Activated CD4-positive, alpha-beta T cell treated with anti-CD3 and anti-CD28 coated beads, Interleukin-2, amount 50 U/mL, for 24 hours (primary cell): ENCODE results near the gene P4HTM.
"Not testable (repeated sequence)": the region's sequence is repeated elsewhere in the genome, so short reads cannot be mapped to it uniquely, and the experiment has no call there.

Experiments used
- DNase-seq, 2 donors: peaks; one replicate each; pipeline ENCODE4 v3.0.0-alpha.2; 2020; ENCODE audit warnings: low read depth in 1 of 2, low spot score in 1 of 2

The P4HTM gene

DNA sequence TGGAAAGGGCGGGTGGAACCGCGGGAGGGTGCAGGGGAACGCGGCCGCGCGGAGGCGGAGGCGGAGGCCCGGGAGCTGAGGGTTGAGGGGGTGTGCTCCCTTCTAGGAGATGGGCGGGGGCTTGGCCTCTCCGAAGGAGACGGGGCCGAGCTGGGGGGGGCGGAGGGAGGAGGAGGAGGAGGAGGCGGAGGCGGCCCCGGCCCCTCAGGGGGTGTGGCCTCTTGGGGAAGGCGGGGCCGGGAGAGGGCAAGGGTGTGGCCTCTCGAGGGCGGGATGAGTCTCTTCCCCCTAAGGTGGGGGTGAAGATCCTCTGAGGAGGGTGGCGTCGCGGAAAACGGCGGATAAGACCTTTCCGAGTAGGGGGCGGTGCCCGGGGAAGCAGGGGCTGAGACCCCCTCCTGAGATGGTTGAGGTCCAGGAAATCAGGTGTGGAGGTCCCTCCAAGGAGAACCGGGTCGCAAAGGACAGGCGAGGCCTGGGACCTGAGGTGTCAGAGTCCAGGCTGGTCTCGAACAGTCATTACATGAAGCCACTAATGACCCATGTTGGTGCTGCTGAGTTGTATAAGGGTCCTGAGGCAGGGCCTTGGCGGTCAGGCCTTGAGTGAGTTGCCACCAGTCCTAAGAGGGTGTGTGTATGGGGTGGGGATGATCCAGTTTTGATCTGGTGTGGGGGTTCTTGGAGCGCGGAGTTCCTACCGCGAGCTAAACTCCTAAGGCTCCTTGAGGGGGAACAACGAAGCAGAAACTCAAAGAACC, 17.9 kb downstream of the P4HTM start:
- peak; percentile 69 to 82 for DNase-seq

DNA sequence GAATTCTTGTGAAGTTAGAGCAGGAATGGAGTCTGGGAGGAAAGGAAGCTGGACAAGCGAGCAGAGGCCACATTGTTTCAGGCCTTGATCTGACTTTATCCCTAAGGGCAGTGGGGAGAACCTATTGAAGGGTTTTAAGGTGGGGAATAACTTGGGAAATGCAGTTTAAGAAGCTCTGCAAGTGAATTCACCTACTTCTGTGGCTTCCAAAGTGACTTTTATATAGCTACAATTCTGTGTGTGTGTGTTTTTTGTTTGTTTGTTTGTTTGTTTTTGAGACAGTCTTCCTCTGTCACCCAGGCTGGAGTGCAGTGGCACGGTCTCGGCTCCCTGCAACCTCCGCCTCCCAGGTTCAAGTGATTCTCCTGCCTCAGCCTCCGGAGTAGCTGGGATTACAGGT, 18.6 kb downstream of the P4HTM start:
- not testable (repeated sequence) for DNase-seq

DNA sequence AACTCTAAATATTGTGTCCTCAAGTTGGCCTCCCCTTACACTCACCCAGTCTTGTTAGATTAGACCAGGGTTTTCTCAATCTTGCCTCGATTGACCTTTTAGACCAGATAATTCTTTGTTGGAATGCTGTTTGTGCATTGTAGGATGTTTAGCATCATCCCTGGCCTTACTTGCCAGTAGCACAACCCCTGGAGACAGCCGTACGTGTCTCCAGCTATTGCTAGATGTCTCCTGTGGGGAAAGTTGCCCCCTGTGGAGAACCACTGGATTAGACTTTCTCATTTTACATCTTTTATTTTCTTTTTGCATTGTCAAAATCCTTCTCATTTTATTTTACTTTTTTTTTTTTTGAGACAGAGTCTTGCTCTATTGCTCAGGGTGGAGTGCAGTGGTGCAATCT, 19.4 kb downstream of the P4HTM start:
- no peak for DNase-seq

- DNase-seq, result no peak
Observed at GRCh38 chr3:49012441-49013017, 22.5 kb downstream of the P4HTM start.

GRCh38 chr3:49013113-49013737, 23.2 kb downstream of the P4HTM start:
- DNase-seq, result no peak

DNA sequence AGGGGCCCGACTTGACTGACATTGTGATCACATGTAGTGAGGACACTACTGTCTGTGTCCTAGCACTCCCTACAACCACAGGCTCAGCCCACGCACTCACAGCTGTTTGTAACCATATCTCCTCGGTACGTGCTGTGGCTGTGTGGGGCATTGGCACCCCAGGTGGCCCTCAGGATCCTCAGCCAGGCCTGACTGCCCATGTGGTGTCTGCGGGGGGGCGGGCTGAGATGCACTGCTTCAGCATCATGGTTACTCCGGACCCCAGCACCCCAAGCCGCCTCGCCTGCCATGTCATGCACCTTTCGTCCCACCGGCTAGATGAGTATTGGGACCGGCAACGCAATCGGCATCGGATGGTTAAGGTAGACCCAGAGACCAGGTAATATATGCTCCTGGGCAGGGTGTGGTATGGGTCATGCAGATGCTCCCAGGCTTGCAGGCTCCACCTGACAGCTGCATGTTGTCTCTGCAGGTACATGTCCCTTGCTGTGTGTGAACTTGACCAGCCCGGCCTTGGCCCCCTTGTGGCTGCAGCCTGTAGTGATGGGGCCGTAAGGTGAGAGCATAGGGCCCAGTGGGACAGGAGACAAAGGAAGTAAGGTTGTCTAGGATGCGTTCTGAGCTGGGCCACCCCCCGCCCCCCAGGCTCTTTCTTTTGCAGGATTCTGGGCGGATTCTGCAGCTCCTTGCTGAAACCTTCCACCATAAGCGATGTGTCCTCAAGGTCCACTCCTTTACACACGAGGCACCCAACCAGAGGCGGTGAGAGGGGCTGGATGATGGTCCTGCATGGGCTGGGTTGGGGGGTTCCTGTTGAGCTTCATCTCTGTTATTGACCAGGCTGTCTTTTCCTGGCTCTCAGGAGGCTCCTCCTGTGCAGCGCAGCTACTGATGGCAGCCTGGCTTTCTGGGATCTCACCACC, 24.0 kb downstream of the P4HTM start:
- DNase-seq, result no peak

DNA sequence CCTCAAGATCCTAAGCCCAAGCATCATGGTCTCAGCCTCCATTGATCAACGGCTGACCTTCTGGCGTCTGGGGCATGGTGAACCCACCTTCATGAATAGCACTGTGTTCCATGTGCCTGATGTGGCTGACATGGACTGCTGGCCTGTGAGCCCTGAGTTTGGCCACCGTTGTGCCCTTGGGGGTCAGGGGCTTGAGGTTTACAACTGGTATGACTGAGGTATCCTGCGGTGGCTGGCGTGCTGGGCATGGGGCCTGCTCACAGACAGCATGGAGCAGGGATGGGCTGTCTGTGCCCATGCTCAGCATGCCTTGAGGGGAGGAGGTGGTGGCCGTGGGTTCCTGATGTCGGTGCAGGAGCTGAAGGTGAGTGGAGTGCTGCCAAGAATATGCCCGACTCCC, 25.0 kb downstream of the P4HTM start:
- no peak for DNase-seq

DNA sequence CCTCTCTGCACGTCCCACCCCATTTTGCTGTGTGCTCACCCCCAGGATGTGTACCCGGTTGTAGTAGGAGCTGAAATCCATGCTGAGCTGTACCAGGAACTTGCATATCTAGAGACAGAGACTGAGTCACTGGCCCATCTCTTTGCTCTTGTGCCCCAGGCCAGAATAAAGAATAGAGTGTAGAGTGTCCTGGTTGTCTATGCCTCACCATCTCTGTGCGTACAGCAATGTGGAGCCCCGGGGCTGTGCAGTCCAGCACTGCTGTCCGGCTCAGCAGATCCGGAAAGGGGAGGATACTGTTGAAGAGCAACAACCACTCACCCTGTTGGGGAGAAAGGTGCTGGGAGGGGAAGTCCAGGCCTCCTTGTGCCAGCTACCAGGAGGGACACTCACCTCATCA, 25.7 kb downstream of the P4HTM start:
- no peak for DNase-seq

DNA sequence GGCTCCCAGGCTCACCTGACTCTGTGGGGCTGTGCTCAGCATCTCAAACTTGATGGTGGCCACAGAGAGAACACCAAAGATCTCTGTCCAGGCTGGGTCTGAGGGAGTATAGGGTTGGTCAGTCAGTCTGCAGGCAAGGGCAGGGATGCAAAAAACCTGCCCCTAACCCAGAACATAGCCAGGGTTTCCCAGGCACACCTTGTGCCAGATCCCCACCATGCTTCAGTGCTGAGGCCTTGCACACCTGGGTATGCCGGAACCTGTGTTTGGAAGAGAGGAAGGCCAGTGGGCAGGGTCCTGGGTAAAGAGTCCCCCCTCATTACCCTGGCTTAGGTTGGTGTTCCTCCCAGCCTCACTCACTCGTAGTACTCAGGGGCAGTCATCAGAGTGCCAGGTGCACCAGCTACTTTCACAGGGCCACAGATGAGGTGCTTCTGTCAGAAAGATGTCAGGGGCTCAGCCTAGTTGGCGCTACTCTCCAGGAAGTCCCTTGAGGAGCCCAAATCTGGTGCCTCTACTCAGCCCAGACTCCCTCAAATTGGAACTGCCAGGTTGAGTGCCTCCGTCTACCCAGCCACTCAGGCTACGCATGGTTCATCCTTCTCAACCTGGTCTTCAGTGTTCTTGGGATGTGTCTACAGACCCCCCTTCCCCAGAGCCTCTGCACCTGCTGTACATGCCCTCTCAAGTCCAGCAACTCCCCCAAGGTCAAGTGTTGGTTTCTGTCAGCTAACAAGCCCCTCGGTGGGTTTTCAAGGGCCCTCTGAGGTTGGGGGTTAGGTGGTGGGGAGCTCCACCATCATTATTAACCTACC, 26.6 kb downstream of the P4HTM start:
- DNase-seq, result no peak

GRCh38 chr3:49017229-49017970, 27.4 kb downstream of the P4HTM start:
- DNase-seq, result no peak

- peak; percentile 41 to 57 for DNase-seq
Observed at GRCh38 chr3:49017971-49018706, 28.1 kb downstream of the P4HTM start, which contains the start of gene DALRD3. Gene DALRD3, minus strand, starts transcription at chr3:49018580. Its CDS starts 16 bp downstream, at chr3:49018564.

DNA sequence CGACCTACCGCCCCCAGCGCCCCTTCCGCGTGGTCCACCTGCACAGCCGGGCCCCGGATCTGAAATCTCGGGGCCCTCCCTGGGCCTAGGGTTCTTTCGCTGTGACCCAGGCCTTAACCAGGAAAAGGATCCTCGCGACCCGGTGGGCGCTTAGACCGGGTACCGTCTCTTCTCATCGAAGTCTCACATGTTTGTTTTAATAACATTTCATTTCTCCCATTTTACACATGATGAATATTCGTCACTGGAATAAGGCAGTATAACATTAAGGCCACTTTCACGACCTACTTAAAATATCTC, 28.6 kb downstream of the P4HTM start:
- DNase-seq, result no peak

DNA sequence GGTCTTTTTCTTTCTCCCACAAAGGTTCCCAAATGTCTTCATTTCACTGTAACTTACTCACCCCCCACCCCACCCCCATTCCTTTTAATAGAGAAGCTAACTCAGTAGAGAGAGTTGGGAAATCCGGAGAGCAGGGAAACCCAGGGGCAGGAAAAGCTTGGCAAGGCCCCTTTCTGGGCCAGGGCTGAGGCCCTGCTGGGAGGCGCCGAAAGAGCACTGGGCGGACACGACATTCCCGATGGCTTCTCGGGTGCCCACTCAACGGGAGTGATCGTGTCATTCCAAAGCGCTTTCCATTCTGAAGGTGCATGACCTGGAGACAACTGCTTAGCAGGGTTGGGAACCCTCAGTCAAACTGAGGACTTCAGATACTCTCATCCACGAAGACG, 29.9 kb downstream of the P4HTM start:
- DNase-seq, result no peak

DNA sequence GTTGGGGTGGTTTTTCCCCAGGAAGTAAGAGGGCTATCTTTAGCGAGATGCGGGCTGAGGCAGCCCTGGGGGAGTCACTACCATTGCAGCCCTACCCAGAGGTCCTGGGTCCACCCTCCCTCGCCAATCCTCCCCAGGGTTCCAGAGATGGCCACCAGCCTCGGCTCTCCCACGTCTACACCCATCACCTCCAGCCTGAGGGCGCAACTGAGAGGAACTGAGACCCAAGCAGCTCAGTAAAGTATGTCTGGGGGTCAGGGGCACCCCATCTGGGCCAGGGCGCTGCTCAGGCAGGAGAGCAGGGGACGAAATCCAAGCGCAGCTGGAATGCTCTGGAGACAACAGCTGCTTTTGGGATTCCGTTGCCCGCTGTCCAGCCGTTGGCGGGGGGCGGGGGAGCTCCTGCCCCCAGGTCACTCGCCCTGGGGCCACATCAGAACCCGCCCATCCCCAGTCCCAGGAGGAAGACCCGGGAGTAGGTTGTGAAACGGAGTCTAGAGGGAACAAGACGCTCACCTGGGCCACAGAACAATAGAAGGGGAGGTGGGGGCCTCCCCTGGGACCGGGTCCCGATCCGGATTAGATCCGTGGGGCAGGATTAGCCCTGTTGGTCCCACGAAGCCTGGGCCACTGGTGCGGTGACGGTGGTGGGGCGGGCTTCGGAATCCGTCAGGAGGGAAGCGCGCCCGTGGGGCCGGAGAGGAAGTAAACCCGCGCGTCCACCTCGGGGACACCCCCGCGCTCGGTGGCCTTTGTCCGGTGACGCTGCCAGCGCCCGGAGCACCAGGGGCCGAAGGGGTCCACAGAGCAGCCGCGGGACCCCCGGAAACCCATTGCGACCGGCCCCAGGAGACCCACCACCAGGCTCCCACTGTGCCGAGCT, 30.5 kb downstream of the P4HTM start:
- DNase-seq, result no peak

DNA sequence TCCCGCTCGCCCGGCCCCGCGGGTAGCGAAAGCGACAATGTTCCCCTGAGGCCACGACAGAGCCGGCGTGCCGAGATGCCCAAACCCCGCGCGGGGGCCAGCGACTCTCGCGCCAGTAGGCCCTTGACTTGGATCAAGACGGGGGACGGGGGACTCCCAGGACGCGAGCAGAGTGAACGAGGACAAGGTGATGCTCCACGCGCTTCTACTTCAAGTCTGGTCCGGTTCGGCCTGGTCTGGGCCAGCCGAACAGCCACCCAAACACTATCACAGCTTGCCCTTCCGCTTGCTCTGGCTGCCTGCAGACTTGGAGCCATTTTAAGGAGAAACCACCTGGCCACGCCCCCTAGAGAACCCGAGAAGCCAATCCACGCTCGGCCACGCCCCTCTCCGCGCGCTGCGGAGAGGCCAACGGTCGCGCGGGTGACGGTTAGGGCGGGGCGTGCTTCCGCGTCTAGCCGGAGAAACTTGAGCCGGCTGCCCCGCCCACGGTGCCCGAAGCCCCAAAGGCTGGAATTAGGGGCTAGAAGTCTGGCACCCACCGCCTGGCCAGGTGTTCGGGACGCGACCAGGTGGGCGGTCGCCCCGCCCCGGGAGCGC, 31.3 kb downstream of the P4HTM start:
- DNase-seq, result peak; percentile 89 to 97

DNA sequence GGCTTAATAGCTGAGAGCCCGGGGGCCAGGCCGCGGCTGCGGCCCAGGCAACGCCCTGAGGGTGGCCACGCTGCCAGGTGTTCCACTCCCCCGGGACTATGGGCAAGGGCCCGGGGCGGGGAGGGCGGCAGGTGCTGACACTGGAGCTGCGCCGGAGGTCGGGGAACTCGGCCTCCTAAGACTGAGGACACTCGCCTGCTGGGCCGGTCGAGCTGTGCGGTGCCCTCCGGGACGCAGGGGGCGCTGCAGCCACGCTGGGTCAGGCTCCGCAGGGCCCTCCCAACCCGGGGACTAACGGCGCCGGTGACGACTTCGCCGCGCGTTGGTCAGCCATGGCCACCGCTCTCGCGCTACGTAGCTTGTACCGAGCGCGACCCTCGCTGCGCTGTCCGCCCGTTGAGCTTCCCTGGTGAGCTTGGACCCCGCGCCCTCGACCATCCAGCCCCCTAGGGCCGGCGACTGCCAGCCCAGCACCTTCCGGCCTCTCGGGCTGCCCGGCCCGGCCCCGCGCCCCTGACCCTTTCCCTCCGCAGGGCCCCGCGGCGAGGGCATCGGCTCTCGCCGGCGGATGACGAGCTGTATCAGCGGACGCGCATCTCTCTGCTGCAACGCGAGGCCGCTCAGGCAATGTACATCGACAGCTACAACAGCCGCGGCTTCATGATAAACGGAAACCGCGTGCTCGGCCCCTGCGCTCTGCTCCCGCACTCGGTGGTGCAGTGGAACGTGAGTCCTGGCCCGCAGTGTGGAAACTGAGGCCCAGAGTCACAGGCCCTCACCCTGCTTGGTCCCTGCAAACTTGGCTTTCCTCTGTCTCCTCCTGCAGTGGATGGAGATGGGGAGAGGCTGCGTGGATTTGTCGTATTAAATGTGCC, 32.0 kb downstream of the P4HTM start, which contains the start of gene NDUFAF3:
TSS of gene NDUFAF3 (plus strand) at position 309 of the 875 bp plus-strand sequence. CDS start at position 333, 24 bp downstream.
- DNase-seq, result peak; percentile 88 to 92

DNA sequence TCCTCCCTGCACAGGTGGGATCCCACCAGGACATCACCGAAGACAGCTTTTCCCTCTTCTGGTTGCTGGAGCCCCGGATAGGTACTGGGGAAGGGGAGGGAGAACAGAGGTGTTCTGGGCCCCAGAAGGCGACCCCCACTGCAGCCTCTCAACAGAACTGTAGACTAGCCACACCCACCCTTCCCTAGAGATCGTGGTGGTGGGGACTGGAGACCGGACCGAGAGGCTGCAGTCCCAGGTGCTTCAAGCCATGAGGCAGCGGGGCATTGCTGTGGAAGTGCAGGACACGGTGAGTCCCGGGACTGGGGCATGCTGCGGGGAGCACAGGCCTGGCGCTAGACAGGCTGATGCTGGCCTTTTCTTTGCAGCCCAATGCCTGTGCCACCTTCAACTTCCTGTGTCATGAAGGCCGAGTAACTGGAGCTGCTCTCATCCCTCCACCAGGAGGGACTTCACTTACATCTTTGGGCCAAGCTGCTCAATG, 32.7 kb downstream of the P4HTM start:
- no peak for DNase-seq
